Measurements from ENCODE around the gene MCC.

The MCC gene

GRCh38 chr5:113336975-113337374 lies 151.3 kb downstream of the MCC start:
- no peak for DNase-seq (ENCODE audit: low read depth)
- TF ChIP-seq CTCF (IDR thresholded peaks at IDR 0.05; ENCODE audit: control insufficient read depth, extremely low read depth, insufficient read depth), result peak; percentile 72
- H3K4me3 ChIP-seq (ENCODE audit: low read depth, low read length), result no peak overlapping the region

- DNase-seq (ENCODE audit: low read depth), result no peak
- H3K4me3 ChIP-seq (ENCODE audit: low read depth, low read length), result no peak overlapping the region
- TF ChIP-seq CTCF (IDR thresholded peaks at IDR 0.05; ENCODE audit: control insufficient read depth, extremely low read depth, insufficient read depth), result no peak
Observed at GRCh38 chr5:113333411-113333810, 154.8 kb downstream of the MCC start.

GRCh38 chr5:113331209-113331551 lies 157.1 kb downstream of the MCC start:
- TF ChIP-seq CTCF (IDR thresholded peaks at IDR 0.05; ENCODE audit: control insufficient read depth, extremely low read depth, insufficient read depth), result no peak
- no peak overlapping the region for H3K4me3 ChIP-seq (ENCODE audit: low read depth, low read length)
- DNase-seq (ENCODE audit: low read depth), result no peak

GRCh38 chr5:113330533-113331208 lies 157.6 kb downstream of the MCC start:
- no peak overlapping the region for H3K4me3 ChIP-seq (ENCODE audit: low read depth, low read length)
- TF ChIP-seq CTCF (IDR thresholded peaks at IDR 0.05; ENCODE audit: control insufficient read depth, extremely low read depth, insufficient read depth), result peak; percentile 55
- DNase-seq (ENCODE audit: low read depth), result no peak

GRCh38 chr5:113329981-113330380 lies 158.3 kb downstream of the MCC start:
- DNase-seq (ENCODE audit: low read depth), result no peak
- no peak overlapping the region for H3K4me3 ChIP-seq (ENCODE audit: low read depth, low read length)
- TF ChIP-seq CTCF (IDR thresholded peaks at IDR 0.05; ENCODE audit: control insufficient read depth, extremely low read depth, insufficient read depth), result no peak

- no peak for DNase-seq (ENCODE audit: low read depth)
- no peak overlapping the region for H3K4me3 ChIP-seq (ENCODE audit: low read depth, low read length)
- no peak for TF ChIP-seq CTCF (IDR thresholded peaks at IDR 0.05; ENCODE audit: control insufficient read depth, extremely low read depth, insufficient read depth)
Observed at GRCh38 chr5:113325054-113325453, 163.2 kb downstream of the MCC start.

- H3K4me3 ChIP-seq (ENCODE audit: low read depth, low read length), result no peak overlapping the region
- no peak for TF ChIP-seq CTCF (IDR thresholded peaks at IDR 0.05; ENCODE audit: control insufficient read depth, extremely low read depth, insufficient read depth)
- no peak for DNase-seq (ENCODE audit: low read depth)
Observed at GRCh38 chr5:113321276-113321675, 167.0 kb downstream of the MCC start.
